ENCODE measurements around the gene OR4K1.
"Not testable (repeated sequence)": the region's sequence is repeated elsewhere in the genome, so short reads cannot be mapped to it uniquely, and the experiment has no call there.

Gene OR4K1, protein sequence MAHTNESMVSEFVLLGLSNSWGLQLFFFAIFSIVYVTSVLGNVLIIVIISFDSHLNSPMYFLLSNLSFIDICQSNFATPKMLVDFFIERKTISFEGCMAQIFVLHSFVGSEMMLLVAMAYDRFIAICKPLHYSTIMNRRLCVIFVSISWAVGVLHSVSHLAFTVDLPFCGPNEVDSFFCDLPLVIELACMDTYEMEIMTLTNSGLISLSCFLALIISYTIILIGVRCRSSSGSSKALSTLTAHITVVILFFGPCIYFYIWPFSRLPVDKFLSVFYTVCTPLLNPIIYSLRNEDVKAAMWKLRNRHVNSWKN

GRCh38 chr14:19930617-19931016 is at the start of gene OR4K1:
Gene OR4K1, plus strand, starts transcription at chr14:19930917. Its CDS starts 4,750 bp downstream, at chr14:19935667.
- DNase-seq: no peak

GRCh38 chr14:19895282-19895681 is 35.4 kb upstream of the OR4K1 start:
- no peak for DNase-seq

DNA sequence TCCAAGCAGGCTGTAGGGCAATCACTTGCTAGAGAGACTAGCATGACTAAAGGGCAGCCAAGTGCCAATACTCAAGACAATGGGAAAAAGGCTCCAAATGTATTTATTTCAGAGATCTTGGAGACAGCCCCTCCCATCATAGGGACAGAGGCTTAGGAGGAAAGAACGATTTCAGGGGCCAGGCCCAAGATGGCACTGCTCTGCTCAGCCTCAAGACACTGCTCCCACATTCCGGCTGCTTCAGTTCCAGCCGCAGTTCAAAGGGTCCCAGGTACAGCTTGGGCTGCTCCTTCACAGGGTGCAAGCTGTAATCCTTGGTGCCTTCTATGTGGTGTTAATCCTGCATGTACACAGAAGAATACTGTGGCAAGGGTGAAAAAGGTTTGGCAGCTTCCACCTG is 29.7 kb upstream of the OR4K1 start:
- DNase-seq: no peak

- no peak for DNase-seq
These were observed 28.3 kb upstream of the OR4K1 start for GRCh38 chr14:19902409-19902808.

GRCh38 chr14:19906665-19907064 is 24.1 kb upstream of the OR4K1 start:
- DNase-seq: no peak

DNA sequence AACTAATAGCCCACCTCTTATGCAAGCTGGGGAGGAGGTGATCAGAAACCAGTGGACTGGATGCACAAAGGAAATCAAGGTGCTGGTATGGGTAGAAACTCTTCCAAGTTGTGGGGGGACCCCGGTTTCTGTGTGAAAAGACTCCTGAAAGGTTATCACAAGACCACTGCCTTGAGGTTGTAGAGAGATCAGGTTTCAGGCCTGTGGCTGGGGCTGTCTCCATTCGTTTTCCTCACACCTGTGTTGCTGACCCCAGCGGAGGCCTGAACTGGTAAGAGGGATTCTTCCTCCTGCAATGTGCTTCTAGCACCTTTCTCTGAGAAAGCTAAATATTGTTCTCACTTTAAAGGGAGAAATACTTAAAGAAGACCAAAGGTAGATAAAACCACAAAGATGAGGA is 19.6 kb upstream of the OR4K1 start:
- DNase-seq: no peak

GRCh38 chr14:19917243-19917642 is 13.5 kb upstream of the OR4K1 start:
- no peak for DNase-seq

GRCh38 chr14:19917955-19918518 is 12.7 kb upstream of the OR4K1 start:
- no peak for DNase-seq

- no peak for DNase-seq
These were observed 12.0 kb upstream of the OR4K1 start for GRCh38 chr14:19918553-19919264.

DNA sequence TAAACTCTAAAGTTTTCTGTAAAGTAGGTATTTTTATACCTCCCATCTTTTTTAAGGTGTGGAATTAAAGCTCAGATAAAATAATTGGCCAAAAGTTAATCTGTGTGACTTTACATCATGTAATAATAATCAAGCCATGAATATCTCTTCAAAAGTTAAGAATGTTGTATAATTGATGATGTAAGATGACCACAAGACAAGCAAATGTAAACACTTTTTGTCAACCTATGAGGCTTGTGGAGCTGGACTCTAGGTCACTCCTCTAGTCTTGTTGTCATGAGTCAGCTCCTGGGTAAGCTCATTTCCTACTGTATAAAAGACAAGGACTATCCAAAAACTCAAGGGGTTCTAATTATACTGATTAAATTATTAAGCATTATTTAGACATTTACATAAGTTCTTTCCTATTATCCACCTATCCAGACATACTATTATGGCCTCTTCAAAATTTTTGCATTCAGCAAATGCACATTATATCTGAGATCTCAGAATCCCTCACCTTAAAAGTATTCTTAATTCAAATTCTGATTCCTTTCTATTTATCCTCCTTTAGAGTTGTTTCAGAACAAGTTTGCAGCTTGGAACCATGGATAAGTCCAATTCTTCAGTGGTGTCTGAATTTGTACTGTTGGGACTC is 10.6 kb upstream of the OR4K1 start, which contains the start of gene OR4K5:
Gene OR4K5 (plus strand): TSS at position 587 of the 637 bp plus-strand sequence. CDS start 0 bp downstream, at position 587.
- no peak for DNase-seq

- DNase-seq: no peak
These were observed 11.0 kb downstream of the OR4K1 start for GRCh38 chr14:19941668-19942067.

- DNase-seq: no peak
These were observed 16.8 kb downstream of the OR4K1 start for GRCh38 chr14:19947413-19948090.

DNA sequence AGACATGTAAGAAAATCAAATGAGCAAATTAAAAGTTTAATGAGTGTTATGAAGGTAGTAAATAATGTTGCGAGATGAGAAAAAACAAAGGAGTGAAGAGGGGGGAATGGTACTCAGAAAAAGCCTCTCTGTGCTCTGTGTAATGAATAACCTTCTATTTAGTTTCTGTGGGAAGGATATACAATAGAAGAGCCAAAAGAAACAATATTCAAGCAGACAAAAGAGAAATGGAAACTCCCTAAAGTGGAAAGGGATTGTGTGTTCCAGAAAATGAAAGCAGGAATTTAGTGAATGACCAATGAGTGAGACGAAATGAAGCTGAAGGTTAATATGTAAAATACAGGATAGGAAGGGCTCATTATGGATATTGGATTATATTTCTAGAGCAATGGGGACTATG is 18.5 kb downstream of the OR4K1 start:
- DNase-seq: no peak

GRCh38 chr14:19969735-19970134 is 39.0 kb downstream of the OR4K1 start:
- DNase-seq: not testable (repeated sequence)

DNA sequence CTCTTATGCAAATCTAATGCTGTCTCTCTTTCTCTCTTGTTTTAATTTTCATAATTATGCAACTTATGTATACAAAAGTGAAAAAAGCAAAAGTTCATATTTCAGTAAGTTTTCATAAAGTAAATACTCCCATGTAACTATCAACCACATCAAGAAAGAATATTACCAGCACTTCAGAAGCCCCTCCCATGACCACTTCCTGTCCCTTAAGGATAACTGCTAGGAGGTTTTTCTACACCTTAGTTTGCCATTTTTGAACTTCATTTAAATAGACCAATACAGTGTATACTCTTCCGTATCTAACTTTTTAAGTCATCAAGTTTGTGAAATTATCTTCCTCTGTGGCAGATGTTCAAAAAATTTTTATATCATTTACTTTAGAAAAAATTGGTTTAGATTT is 44.1 kb downstream of the OR4K1 start:
- no peak for DNase-seq

DNA sequence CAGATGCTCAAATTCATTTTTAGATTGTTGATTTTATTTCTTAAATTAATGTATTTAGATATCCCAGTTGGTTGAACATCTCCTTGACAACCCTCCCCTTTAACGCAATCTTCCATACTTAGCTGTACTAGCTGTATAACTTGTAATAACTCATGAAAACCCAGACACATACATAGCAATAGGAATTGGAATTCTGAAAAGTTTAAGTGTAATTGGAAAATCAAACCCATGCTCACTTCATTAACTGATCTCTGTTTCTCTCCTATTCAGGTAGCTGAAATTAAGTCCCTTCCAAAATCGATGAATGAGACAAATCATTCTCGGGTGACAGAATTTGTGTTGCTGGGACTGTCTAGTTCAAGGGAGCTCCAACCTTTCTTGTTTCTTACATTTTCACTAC is 44.6 kb downstream of the OR4K1 start, which contains the start of gene OR4K15:
Gene OR4K15 (plus strand): TSS at position 301 of the 400 bp plus-strand sequence. CDS start 0 bp downstream, at position 301.
- no peak for DNase-seq
